Hematopoietic multipotent progenitor cell treated with erythropoietin and hydrocortisone succinate and interleukin-3 and kit ligand, for 4 days (in vitro differentiated cells): ENCODE results near the gene SCAMP1.
A peak's percentile ranks its signal among the peaks of the same experiment; 100 is the strongest.
"Not testable (repeated sequence)": the region's sequence is repeated elsewhere in the genome, so short reads cannot be mapped to it uniquely, and the experiment has no call there.

Experiments
- DNase-seq: peaks from one replicate; pipeline ENCODE4 v3.0.0-alpha.2; 2015

SCAMP1 gene, protein sequence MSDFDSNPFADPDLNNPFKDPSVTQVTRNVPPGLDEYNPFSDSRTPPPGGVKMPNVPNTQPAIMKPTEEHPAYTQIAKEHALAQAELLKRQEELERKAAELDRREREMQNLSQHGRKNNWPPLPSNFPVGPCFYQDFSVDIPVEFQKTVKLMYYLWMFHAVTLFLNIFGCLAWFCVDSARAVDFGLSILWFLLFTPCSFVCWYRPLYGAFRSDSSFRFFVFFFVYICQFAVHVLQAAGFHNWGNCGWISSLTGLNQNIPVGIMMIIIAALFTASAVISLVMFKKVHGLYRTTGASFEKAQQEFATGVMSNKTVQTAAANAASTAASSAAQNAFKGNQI

GRCh38 chr5:78359831-78360673 lies at the start of gene SCAMP1:
Gene SCAMP1 (plus strand): TSS chr5:78360617. CDS start chr5:78360672, 55 bp downstream.
- DNase-seq = peak; percentile 96

- no peak for DNase-seq
Observed at GRCh38 chr5:78317515-78317914, 42.9 kb upstream of the SCAMP1 start.

- DNase-seq = no peak
Observed at GRCh38 chr5:78318337-78318736, 42.1 kb upstream of the SCAMP1 start.

DNA sequence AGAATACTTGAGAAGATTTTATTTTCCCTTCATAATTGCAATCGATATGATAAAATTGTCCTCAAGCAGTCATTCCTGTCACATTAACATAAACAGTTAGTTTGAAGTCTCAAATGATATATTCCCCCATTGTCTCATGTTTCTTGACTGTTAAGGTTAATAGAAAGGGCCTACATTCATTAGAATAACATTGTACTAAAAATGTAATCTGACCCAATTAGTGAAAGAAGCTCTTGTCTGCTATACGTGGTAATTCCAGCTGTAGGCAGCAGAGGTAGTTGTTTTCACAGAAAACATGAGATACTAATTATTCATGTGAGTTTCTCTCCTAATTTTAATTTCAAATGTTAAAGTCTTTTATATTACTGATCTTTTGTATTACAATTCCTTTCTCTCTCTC lies 40.0 kb upstream of the SCAMP1 start:
- DNase-seq = peak; percentile 65

DNA sequence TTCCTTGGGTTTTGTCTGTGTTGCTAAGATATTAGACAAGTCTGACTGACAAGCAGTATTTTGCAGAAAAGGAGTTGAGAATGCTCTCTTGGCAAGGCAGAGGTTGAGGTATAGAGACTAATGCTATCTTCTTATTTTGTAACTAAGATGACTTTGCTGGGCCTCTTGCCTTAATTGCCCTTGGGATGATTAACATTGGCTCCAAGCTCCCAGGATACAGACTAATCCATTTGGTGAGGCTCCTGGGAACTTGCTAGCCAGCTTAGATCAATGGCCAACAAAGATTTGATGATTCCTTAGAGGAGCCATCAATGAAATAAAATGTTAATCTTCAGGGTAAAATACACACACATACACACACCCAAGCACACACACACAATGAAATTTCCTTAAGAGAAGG lies 37.2 kb upstream of the SCAMP1 start:
- DNase-seq = no peak

DNA sequence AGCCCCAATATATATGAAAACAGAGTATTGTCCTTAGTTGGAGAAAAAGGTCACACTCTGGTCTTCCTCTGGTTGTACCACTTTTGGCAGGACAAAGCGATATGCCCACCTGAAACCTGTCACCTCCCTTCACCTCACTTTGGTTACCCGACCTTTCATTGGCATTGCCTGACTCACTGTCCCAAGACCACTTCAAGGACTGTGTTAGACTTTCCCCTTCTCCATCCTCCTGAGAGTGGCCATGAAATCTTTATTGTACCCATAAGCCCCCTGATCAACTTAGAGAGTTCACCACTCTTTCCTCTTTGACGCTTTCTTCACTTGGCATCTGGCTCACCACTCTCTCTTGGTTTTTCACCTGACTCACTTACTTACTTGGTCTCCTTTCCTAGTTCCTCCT lies 33.5 kb upstream of the SCAMP1 start:
- no peak for DNase-seq

GRCh38 chr5:78327761-78328510 lies 32.5 kb upstream of the SCAMP1 start:
- DNase-seq = no peak

- DNase-seq = no peak
Observed at GRCh38 chr5:78328585-78329173, 31.7 kb upstream of the SCAMP1 start.

GRCh38 chr5:78331523-78332080 lies 28.8 kb upstream of the SCAMP1 start:
- DNase-seq = no peak

DNA sequence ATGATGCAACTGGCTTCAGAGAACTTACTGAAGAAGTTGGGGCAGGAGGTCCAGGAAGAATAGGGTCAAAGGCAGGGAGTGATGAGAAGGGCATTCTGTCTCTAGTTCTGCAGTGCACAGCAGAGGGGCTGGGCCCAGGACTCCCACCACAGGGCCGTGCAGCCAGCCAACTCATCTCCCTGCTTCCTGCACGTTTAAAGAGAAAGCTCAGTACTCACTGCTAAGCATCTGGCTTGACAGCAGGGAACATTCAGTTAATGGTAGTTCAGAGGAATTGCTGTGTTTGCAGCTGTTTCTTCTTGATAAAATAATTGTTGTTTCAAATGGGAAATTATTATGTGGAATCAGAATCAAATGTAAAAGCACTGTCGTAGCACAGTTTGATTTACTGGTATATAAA lies 25.6 kb upstream of the SCAMP1 start:
- no peak for DNase-seq

DNA sequence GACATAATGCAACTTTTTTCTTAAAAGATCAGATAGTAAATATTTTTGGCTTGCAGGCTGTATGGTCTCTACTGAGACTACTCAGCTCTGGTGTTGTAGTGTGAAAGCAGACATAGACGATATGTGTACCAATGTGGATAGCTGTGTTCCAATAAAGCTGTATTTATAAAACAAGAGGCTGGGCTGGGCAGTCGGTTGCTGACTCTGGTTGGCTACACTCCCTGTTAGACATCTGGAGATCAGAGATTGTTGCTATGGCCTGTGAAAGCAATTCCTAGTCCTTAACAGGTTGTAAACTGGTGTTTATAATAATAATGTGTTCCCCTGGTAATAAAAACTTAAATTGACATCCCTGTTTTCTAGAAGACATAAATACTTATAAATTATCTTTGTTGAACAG lies 24.4 kb upstream of the SCAMP1 start:
- DNase-seq = no peak

DNA sequence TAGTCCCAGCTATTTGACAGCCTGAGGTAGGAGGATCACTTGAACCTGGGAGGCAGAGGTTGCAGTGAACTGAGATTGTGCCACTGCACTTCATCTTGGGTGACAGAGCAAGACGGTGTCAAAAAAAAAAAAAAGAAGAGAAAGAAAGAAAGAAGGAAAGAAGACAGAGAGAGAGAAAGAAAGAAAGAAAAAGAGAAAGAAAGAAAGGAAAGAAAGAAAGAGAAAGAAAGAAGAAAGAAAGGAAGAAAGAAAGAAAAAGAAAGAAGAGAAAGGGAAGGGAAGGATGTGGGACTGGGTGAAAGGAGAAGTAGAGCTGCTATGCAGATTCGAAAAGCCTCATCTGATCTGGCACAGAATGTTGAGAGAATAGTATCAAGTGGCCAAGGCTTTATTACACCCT lies 23.7 kb upstream of the SCAMP1 start:
- no peak for DNase-seq

DNA sequence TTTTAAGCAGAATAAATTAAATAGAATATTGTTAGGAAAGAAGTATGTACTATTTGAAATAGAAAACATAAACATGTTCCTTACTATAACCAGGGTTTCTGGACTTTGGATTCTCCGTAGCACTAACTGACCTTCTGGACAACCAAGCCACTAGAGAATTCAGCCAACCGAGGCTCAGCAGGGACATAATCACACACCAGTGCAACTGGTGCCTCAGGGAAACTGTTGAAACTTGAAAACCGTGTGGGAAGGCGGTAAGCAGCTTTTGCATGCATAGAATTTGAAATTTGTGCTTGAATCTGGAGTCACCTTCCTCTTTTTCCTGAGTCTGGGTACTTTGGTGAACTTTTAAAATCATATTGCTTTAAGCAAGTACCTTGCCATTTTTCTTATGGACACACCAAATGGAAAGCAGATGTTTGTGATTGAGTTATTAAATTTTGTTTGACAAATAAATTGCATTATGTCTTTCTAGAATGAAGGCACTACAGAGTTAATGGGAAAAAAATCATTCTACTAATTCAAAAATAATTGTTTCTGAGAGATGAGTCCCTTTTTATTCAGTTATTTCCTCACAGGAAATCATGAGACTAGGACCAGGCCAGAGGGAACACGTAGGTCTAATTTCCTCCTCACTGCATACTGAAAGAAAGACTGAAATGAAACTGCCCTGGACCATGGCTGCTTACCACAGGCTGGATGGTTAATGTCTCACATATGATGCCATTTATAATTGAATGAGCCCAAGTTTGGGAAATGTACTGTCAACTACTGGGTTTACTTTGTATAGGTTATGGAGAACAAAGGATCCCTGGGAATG lies 20.6 kb upstream of the SCAMP1 start:
- DNase-seq = no peak

DNA sequence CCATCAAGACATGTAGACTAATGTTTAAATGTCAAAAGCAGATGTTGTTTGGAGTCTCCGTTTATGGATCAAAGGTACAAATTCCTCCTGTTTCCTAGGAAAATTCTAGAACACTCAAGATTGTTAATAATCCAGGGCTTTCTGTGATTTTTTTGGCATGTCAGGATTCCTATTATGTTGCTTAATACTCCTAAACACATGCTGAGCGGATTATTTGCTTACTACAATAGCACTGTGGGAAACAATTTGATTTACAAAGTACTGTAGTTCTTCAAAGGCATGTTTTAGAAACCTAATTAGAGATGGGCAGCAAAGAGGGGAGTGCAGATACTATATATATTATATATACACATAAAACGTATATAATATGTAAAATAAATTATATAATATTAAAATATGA lies 19.0 kb upstream of the SCAMP1 start:
- DNase-seq = no peak

DNA sequence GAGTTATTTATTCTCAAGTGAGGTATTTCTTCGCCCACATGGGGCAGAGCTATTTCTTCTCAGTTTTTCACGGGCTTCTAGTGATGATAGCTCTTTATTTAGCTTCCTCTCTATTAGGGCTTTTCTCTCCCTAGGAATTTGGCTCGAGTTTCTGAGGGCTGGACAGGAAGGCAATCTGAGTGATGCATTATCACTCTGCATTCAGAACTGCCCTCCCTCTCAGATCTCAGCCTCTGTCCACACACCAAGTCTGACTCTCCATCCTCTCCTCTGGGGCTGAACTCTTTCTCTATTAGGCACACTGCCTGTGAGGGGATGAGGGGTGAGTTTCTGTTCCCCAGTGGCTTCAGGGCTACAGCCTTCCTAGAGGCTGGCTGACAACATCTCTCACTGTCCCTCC lies 14.9 kb upstream of the SCAMP1 start:
- DNase-seq = no peak

- DNase-seq = no peak
Observed at GRCh38 chr5:78353520-78353919, 6.9 kb upstream of the SCAMP1 start.

- DNase-seq = no peak
Observed at GRCh38 chr5:78354066-78354670, 6.2 kb upstream of the SCAMP1 start.

DNA sequence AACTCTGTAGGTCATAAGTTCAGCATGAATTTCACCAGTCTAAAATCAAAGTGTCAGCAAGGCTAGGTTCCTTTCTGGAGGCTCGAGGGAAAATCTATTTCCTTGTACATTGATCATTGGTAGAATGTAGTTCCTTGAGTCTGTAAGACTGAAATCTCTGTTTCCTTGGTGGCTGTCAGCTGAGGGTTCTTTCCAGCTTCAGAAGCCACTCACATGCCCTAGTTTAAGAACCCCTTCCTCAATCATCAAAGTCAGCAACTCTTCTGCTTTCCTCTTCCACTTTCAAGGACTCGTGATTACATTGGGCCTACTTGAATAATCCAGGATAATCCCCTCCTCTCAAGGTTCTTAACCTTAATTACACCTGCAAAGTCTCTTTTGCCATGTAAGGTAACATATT lies 4.9 kb upstream of the SCAMP1 start:
- DNase-seq = no peak

DNA sequence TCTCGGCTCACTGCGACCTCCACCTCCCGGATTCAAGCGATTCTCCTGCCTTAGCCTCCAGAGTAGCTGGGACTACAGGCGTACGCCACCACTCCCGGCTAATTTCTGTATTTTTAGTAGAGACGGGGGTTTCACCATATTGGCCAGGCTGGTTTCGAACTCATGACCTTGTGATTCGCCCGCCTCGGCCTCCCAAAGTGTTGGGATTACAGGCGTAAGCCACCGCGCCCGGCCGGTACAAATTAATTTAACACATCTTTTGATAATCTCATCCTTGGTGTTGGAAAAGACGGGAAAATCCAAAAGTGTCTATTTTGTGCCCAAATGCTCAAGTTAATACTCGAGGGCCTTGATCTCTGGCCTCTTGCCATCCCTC lies 974 bp upstream of the SCAMP1 start:
- not testable (repeated sequence) for DNase-seq

- no peak for DNase-seq
Observed at GRCh38 chr5:78360674-78360923, 182 bp downstream of the SCAMP1 start.

DNA sequence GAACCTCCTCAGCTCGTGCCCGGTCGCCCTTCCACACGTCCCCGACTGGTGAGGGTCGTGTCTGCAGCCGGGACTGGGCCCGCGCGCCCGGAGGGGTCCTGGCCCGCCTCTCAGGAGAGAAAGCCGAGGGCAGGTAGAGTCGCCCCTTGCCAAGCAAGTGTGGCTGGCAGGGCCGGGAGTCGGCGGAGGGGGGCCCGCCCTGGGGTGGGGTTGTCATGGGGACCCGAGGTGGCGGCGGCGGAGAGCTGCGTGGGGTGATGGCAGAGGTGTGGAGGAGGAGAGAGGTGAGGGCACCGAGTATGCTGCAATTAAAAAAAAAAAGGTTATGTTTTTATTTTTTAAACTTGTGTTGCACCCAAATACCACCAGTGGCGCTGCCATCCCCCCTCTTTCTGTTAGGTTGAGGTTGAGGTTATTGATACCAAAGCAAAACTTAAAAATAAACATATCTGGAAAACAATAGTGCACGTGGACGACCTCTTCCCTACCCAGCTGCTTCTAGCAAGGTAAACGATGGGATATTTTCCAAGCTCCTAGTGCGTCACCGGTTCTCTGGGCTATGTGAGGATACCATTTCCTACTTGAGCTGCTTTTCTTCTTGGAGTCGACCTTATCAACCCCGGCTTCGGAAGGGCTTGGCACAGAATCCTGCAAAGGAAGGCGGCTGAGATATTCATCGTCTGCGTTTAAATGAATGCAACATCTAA lies 660 bp downstream of the SCAMP1 start:
- DNase-seq = peak; percentile 75
